HUES6 (cell line): Measurements from ENCODE around the gene ITGA5.
"Not testable (repeated sequence)": the region's sequence is repeated elsewhere in the genome, so short reads cannot be mapped to it uniquely, and the experiment has no call there.

Experiments used
- H3K27ac ChIP-seq: 2 replicates; pipeline ENCODE4 v1.7.0; 2013; ENCODE audit warnings: low read depth, mild to moderate bottlenecking, low read length, inconsistent platforms
- H3K27me3 ChIP-seq: 2 replicates; pipeline ENCODE4 v1.6.1; 2013; ENCODE audit warnings: low read length; ENCODE audit not compliant: control insufficient read depth, insufficient read depth
- H3K36me3 ChIP-seq: 2 replicates; pipeline ENCODE4 v1.6.1; 2013; ENCODE audit warnings: low read length; ENCODE audit not compliant: control insufficient read depth, insufficient read depth
- H3K4me1 ChIP-seq: 2 replicates; pipeline ENCODE4 v1.6.1; 2013; ENCODE audit warnings: low read length; ENCODE audit not compliant: control insufficient read depth, insufficient read depth
- H3K4me3 ChIP-seq: 2 replicates; pipeline ENCODE4 v1.5.1; 2013; ENCODE audit warnings: low read depth, low read length
- H3K9ac ChIP-seq: one replicate; pipeline ENCODE4 v1.6.1; 2013; ENCODE audit warnings: mild to moderate bottlenecking, low read length
- H3K9me3 ChIP-seq: 2 replicates; pipeline ENCODE4 v1.6.1; 2013; ENCODE audit warnings: low read depth, low read length; ENCODE audit not compliant: control insufficient read depth, insufficient read depth

Gene ITGA5

DNA sequence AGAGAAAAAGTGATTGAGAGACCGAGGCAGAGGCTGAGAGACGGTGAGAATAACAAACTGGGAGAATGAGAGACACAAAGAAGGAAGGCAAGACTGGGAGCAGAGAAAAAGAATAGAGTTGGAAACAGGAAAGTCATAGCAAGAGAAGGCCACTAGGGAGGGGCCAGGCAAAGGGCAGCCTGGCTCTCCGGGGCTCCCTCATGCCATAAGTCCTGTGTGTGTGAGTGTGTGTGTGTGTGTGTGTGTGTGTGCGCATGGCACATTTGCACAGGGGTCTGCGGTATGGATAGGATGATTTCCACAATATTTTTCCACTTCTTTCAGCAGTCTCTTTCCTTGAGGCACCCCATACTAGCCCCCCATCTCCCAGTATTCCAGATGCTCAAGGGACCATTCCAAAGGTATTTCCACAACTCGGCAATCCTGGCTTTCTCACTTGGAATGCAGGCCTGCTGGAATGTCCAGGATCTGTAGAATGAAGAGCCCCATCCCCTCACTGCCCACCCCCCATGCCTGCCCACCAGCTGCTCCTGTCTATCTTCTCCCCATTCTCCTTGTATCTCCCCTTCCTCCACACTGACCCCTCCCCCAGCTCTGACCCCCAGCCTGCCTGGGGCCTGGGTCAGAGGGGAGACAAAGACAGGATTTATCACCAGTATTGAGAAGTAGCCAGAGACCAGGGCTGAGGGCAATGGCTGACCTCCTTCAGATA lies 63.8 kb downstream of the ITGA5 start:
- Histone ChIP-seq H3K4me1 (peaks cover 80% of the 10 kb centered on the region), H3K36me3 (peaks cover 2% of the 10 kb centered on the region), H3K9me3 (no peaks in the 10 kb centered on the region), H3K27me3 (no peaks in the 10 kb centered on the region), H3K4me3 (no peak overlapping the region), H3K27ac (peak overlapping the region; percentile 45; the same call in 1 of the 2 replicates), H3K9ac (peak overlapping the region; percentile 18)

GRCh38 chr12:54354271-54354670 lies 64.8 kb downstream of the ITGA5 start:
- H3K4me3 ChIP-seq, H3K36me3 ChIP-seq, H3K27ac ChIP-seq, H3K9ac ChIP-seq, H3K9me3 ChIP-seq, H3K27me3 ChIP-seq: not testable (repeated sequence)
- H3K4me1 ChIP-seq, result peaks cover 80% of the 10 kb centered on the region

DNA sequence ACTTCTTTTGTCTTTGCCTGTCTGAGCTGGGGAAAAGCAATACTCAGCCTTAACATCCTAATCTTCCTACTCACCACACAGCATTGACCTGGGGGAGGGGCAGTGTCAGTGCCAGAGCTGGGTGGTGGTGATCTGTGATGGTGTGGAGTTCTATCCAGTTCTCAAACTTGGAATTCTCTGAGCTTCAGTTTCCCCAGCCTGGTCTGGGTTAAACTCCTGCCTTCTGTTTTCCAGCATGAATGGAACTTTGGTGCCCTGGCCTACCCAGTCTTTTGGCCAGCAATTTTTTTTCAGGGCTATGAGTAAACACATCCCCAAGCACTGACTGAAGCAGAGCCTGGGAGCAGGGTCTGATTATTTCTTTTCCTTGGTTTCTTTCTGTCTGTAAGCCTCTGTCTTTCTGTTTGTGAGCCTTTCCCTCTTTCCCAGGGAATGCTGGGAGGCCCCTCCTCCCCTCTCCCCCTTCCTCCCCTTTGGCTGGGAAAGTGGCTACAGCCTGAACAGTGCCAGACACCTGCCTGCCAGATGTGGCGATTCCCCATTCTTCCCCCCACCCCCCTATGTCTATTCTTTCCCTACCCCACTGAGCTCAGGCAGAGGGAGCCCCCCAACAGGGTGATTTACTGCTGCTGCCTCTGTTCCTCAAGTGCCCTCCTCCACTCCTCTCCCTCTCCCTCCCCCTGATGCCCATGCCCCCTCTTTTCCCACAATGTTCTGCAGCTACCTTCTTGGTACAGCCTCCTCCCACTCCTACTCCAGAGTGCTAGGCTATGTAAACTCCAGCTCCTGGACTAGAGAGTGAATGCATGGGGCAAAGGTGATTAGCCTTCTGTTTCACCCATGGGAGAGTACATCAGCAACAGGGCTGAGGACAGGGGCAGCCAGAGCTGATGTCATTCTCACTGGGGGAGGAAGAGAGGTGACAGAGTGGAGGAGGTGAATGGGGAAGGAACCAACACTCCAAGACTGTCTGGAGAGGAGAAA lies 65.9 kb downstream of the ITGA5 start:
- H3K27me3 ChIP-seq, result no peaks in the 10 kb centered on the region
- H3K9ac ChIP-seq, result peak overlapping the region; percentile 62
- H3K36me3 ChIP-seq, result peaks cover 18% of the 10 kb centered on the region
- peak overlapping the region; percentile 62 for H3K4me3 ChIP-seq
- peaks cover 76% of the 10 kb centered on the region for H3K4me1 ChIP-seq
- H3K27ac ChIP-seq, result no peak overlapping the region; the same call in 1 of the 2 replicates
- H3K9me3 ChIP-seq, result no peaks in the 10 kb centered on the region

DNA sequence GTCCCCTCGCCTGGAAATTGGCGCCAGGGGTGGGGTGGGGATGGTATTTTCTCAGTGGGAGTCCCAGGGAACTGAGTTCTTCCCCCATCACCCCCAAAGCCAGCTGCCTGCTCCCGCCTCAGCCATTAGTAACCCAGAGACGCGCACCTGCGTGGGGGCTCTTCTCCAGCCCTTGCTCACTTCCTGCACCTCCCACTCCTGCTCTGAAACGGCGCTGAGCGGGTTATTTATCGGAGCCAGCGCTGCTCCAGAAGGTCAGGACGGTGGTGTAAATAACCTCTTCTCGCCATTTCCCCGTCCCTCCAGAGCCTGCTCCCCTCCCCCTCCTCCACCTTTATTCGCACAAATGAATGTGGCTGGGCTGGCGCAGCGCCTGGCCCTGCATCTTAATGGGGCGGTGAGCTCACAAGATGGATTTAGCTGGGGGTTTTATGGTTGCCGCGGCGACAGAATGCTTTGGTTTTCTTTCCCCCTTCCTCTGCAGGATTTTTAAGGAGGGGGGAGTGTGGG lies 67.0 kb downstream of the ITGA5 start:
- H3K36me3 ChIP-seq, result peaks cover 29% of the 10 kb centered on the region
- peak overlapping the region; percentile 62 for H3K4me3 ChIP-seq
- H3K9ac ChIP-seq, result peak overlapping the region; percentile 62
- H3K27me3 ChIP-seq, result no peaks in the 10 kb centered on the region
- peaks cover 67% of the 10 kb centered on the region for H3K4me1 ChIP-seq
- H3K27ac ChIP-seq, result peak overlapping the region; percentile 37; the same call in 1 of the 2 replicates
- H3K9me3 ChIP-seq, result no peaks in the 10 kb centered on the region

GRCh38 chr12:54351341-54351740 lies 67.7 kb downstream of the ITGA5 start:
- Histone ChIP-seq H3K9me3 (no peaks in the 10 kb centered on the region), H3K36me3 (peaks cover 31% of the 10 kb centered on the region), H3K27ac (0 out of 2 replicates have a peak overlapping the region, but pooled peaks have one; percentile 6), H3K27me3 (no peaks in the 10 kb centered on the region), H3K4me1 (peaks cover 60% of the 10 kb centered on the region), H3K9ac (peak overlapping the region; percentile 13), H3K4me3 (peak overlapping the region; percentile 62; the same call in 1 of the 2 replicates)

DNA sequence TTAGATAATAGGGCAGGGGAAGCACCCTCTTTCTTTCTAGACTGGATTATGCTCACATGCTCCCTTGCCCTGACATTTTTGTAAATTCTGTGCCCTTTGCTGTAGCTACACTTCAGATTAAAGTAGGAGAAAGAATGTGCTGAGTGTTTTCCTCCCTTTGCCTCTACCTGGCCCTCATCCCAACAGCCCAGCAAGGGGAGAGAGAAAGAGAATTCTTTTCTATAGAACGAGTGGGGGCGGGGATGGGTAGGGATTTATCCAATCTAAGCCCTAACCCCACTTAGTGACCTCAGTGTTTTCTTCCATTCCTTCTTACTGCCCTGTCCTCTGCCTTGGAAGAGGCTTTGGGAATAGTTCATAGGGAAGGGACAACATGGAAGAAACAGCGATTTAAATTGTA lies 68.3 kb downstream of the ITGA5 start:
- Histone ChIP-seq H3K36me3 (peaks cover 34% of the 10 kb centered on the region), H3K9me3 (no peaks in the 10 kb centered on the region), H3K27me3 (no peaks in the 10 kb centered on the region), H3K4me3 (no peak overlapping the region), H3K9ac (no peak overlapping the region), H3K27ac (no peak overlapping the region), H3K4me1 (peaks cover 54% of the 10 kb centered on the region)

DNA sequence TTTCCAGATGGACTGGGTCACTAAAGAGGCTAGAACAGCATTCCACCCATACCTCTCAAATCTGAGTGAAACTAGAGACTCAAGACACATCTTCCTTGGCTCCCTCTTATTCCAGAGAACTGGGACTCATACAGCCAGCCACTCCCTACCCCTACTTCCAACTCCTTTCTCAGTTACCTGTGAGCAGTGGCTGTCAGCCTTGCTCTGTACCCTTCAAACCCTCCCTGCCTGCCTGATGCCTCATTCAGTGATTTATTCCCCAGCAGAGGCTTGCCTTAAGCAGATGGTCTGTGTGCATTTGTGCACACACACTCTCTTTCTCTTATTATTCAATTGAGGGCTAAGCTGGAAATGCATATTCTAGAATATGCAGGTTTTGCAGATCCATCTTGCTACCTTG lies 69.4 kb downstream of the ITGA5 start:
- Histone ChIP-seq H3K27ac (no peak overlapping the region), H3K9ac (no peak overlapping the region)

DNA sequence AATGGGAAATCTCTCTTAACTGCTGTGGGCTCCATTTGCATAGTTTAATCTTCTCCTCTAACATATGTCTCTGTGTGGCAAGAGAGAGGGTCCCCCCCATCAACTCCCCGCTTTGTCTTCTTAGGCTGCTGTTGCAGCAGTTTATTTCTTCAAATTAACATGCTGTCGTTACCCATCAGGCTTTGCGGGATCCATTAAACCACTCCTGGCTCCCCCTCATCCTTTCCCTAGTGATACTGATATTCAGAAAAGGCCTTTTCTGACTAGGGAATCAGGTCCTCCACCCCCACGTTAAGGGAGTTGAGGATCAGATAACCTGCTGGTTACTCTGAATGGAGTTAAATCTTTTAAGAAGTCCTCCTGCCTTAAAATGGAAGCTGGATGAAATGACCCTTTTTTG lies 70.0 kb downstream of the ITGA5 start:
- H3K9me3 ChIP-seq, result no peaks in the 10 kb centered on the region
- no peak overlapping the region for H3K9ac ChIP-seq
- no peaks in the 10 kb centered on the region for H3K27me3 ChIP-seq
- no peak overlapping the region for H3K27ac ChIP-seq
- H3K4me1 ChIP-seq, result peaks cover 42% of the 10 kb centered on the region
- peaks cover 46% of the 10 kb centered on the region for H3K36me3 ChIP-seq
- H3K4me3 ChIP-seq, result no peak overlapping the region

More for the DNA sequence above, 69.4 kb downstream of the ITGA5 start:
- H3K9me3 ChIP-seq, result no peaks in the 10 kb centered on the region
- no peaks in the 10 kb centered on the region for H3K27me3 ChIP-seq
- peaks cover 43% of the 10 kb centered on the region for H3K4me1 ChIP-seq
- no peak overlapping the region for H3K4me3 ChIP-seq
- H3K36me3 ChIP-seq, result peaks cover 44% of the 10 kb centered on the region
